NOMO-1 (cell line): Measurements from ENCODE around the gene OSM.

Experiments
- DNase-seq, 2 experiments: peaks; one replicate each; lab custom pipeline; 2025; ENCODE audit not compliant: unreplicated experiment in 2 of 2; lab: John Stamatoyannopoulos, UW

OSM gene

GRCh38 chr22:30297991-30298701 lies 31.5 kb upstream of the OSM start:
- DNase-seq: no peak

- no peak for DNase-seq
These were observed 30.8 kb upstream of the OSM start for GRCh38 chr22:30297276-30297990.

GRCh38 chr22:30296833-30297232 lies 30.2 kb upstream of the OSM start:
- no peak for DNase-seq

GRCh38 chr22:30296324-30296723 lies 29.7 kb upstream of the OSM start:
- no peak for DNase-seq

DNA sequence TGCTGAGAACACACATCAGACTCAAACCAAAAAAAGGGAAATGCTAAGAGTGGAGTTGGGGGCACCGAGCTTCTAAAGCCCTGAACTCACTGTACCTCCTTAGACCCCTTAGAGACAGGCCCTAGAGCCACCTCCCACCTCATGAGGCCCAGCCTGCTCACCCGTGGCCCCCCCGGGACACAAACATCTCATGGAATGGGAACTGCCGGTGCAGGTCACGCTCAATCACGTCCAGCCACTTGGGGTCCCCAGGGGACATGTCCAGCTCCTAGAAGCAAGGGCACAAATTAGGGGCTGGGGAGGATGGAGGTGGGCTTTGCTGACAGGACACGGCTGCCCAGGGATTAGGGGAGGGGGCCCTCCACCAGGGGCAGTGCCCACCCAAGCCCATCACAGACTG lies 28.9 kb upstream of the OSM start:
- no peak for DNase-seq

DNA sequence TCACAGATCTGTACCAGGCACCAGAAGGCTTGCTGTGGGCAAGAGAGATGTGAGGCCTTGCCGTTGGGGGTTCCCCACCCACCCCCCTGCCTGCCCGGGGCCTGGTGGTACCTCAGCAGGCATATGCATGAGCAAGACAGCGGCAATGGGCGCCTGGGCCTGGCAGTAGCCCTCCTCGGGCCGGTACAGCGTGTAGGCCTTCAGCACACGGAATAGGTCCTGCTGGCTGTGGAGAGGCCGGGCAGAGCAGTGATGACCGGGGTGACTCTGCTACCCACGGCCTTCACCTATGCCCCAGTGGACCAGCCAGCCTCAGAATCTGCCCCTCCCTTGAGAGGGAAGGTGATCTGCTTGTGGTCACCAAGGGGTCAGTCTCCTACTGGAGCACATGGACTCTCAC lies 28.2 kb upstream of the OSM start:
- no peak for DNase-seq

DNA sequence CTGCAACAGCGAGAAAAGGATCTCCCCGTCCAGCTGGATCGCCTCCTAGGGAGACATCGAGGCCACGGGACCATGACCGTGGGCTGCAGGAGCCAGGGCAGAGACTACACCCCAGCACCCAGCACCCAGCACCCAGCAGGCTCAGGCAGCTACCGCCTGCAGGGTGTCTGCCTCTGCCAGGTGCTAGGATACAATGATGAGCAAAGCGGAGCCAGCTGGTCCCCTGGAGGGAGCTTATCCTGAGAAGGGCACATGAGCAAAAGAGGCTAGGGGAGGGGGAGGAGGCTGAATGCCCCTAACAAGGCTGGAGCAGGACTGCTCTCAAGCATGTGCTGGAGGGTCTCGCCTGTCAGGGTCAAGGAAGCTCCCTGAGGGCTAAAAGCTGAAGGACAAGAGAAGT lies 27.4 kb upstream of the OSM start:
- DNase-seq: no peak

DNA sequence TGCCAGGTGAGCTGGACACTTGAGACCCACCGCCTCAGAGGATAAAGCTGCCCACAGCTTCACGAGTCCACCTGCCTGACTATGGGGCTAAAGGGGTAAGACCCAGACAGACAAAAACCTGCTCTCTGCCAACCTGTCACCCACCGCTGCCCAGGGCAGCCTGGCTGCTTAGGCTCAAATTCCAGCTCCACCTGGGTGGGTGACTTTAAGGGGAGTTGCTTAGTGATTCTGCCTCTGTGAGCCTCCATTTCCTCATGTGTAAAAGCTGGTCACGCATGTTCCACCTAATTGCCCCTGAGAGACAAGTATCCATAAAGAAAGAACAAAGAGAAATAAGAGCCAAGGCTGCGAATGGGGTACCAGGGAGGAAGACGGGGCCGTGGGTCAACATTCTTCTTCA lies 26.4 kb upstream of the OSM start:
- DNase-seq: no peak

DNA sequence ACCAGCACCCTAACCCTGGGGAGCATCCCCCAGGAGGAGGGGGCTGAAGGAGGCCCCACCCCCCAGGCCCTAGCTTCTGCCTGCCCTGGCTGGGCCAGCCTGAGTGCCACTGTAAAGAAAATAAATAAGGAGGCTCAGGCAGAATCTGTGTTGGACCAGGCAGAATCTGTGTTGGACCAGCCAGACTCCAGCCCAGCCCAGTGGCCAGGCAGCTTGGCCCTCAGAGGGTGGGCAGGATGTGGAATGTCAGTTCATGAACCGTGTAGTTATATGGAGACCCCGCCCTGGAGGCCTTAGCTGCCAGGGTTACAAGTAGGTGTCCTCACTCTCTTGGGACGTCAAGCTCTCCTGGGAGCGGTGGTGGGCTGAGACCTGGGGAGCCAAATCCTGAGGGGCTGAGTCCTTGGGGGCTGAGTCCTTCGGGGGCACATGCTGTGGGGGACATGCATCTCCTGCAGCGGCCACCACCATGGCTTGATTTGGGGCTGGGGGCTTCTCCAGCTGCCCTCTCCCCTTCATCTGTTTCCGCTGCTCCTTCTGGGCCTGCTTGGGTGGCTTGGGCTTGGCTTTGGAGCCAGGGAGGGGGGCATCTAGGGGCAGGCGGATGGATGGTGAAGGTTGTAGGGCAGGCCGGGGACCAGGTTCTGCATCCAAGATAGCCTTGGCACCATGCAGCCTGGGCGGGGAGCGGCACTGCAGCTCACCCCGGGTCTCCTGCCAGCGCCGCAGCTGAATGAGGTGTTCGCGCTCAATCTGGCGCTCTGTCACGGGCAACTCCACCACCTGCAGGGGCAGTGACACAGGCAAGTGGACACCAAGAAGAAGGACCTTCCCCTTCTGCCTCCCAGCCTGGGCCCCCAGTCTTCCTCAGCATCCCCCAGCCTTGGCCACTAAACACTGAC lies 25.7 kb upstream of the OSM start:
- no peak for DNase-seq

GRCh38 chr22:30291058-30291892 lies 24.6 kb upstream of the OSM start:
- no peak for DNase-seq

GRCh38 chr22:30290342-30291057 lies 23.8 kb upstream of the OSM start:
- DNase-seq: no peak

DNA sequence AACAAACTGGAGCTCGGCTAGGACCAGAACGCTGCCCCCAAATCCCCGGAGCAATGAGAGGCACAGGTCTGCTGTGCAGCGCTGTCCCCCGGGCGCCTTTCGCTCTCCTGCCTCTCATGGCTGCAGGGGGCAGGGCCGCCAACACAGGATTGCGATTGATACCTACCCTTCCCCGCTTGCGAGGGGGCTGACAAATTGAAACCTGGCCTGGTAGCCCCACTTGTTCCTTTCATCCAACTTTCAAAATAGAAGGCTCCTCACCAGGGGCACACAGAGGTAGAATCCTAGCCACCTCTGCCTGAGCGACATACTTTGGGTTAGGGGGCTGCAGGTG lies 23.3 kb upstream of the OSM start:
- no peak for DNase-seq

- peak; percentile 94 to 96 for DNase-seq
These were observed 22.7 kb upstream of the OSM start, which contains the start of gene CASTOR1 for GRCh38 chr22:30289141-30289979. Gene CASTOR1, minus strand, starts transcription at chr22:30289505. Its CDS starts 8 bp downstream, at chr22:30289497.

- DNase-seq: no peak
These were observed 21.9 kb upstream of the OSM start for GRCh38 chr22:30288419-30289140.

GRCh38 chr22:30287648-30288418 lies 21.2 kb upstream of the OSM start:
- DNase-seq: peak; percentile 58 to 81

DNA sequence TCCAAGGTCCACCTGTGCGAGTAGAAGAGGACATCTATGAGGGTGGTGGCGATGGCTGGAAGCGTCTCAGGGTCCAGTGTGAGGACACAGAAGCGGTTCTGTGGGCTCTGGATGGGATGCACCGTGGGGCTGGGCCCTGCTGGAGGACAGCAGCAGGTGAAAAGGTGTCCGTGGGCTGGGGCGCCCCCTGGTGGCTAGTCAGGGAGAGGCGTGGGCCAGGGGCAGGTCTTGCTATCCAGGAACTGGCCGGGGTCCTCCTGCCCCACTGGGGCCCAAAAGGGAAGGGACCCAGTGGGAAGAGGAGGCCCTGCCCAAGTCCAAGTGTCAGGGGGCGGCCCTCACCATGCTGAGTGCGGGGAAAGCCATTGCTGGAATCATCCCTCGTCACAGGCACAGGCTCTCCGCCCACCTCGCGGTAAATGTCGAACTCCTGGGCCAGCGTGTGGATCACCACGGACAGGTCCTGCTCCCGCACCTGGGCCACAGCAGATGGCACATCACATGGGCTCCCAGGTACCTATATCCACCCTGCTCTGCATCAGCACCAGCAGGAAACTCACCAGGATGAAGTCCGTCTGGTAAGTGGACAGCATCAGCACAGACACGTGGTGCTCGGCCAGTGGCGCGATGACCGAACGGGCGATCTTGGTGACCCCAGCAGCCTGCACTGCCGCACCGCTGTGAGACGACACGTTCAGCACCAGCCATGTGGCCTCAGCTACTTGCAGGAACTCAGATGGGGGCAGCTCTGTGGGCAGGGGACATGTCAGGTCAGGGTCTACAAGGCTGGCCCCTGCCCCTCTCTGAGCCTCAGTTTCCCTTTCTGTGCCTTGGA lies 20.4 kb upstream of the OSM start:
- DNase-seq: peak in 1 of 2 experiments; percentile 22

- no peak for DNase-seq
These were observed 19.7 kb upstream of the OSM start for GRCh38 chr22:30286331-30286730.
